HT1080 (cell line): ENCODE data around the gene TMBIM1. TPM values are rescaled to one million over a fixed set of nuclear protein-coding genes. Genes with fewer than 3 reads are reported as not detected.

Source experiments
- DNase-seq: peaks from one replicate; pipeline ENCODE4 v3.0.0-alpha.2; 2015; ENCODE audit warnings: low read depth
- total RNA-seq: library from RNA; depleted of rRNA; stranded (reverse); fragments of >200 nt; shearing (Covaris generic); gene quantifications from 2 replicates; pipeline ENCODE4 v1.2.3, GENCODE V29; 2014

TMBIM1 gene
- total RNA-seq, 1 experiment from 2014 or later: 93.7 TPM

DNA sequence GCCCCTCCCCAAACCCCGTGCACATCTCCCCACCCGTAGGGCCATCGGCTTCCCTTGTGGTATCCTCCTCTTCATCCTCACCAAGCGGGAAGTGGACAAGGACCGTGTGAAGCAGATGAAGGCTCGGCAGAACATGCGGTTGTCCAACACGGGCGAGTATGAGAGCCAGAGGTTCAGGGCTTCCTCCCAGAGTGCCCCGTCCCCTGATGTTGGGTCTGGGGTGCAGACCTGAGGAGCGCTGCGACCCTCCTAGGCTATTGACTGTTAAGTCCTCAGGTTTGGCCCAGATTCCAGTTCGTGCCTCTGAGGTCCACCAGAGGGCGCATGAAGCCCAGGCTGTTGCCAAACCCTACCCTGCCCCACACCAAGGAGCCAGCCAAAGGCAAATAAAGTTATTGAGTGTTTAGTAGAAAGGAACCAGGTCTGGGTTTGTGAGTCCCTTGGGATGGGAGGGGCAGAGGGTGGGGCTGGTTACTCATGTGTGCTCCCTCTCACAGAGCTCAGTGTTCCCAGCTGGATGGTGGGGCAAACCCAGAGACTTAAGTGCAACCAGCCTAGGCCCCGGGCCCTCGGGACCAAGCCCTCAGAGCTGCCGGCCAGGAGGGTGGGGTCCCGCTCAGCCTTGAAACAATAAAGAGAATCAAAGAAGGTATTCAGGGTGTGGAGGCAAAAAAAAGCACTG is 19.6 kb downstream of the TMBIM1 start:
- DNase-seq: peak; percentile 82

DNA sequence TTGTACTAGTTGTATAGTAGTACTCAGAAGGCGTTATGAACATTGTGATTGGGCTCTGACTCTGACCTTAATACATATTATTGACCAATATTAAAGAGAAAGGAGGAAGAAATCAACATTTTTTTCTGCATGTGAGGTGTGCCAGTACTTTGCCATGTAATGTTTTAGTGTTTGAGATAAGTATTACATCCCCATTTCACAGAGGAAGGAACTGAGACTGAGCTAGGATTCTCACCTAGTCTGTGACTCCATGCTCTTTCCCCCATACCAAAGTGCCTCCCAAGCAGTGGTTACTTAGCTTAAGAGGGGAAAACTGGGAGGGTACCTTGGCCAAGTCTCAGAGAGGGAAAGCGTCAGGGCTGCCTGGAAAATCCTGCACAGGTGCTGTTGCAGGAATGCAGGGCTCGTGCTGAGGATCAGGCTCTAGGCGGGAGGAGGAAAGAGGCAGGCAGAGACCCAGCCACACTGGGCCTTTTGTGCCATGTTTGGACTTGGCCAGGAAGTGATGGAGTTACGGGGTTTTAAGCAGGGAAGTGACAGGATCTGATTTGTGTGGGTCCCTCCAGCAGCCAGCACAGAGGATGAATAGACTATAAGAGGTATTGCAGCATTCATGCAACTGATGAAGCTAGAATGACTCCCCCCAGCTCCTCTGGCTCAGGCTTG is 20.3 kb downstream of the TMBIM1 start:
- DNase-seq: no peak

- no peak for DNase-seq
These were observed 20.9 kb downstream of the TMBIM1 start for GRCh38 chr2:218271487-218271797.

DNA sequence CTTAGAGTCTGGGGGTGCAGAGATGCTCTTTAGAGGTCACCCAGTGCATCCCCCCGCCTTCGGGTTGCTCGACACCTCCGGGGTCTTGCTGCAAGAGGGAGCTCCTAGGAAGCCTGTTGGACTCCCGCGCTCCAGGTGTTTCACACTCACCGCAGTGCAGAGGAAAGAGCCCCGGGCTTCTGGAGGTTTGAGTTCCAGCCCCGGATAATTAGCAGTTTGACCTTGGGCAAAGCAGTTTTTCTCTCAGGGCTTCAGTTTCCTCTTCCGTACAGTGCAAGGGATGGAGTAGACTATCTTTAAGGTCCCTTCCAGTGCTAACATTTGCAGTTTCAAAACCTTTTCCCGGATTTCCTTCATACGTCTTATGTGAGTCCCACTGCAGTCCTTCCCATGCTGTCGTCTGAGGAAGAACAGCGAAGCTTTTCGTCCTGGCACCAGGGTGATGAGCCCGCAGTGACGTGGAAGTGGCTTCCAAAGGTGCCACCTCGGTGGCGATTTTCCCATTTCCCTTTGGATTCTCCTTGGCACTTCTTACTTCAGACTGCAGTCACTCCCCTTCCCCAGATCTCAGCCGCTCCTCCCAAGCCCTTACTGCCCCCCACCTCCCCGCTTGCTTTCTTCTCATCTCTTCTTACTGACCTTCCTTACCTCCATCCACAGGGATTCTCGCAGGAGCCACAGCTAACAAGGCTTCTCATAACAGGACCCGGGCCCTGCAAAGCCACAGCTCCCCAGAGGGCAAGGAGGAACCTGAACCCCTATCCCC is 21.4 kb downstream of the TMBIM1 start:
- DNase-seq: no peak

- DNase-seq: peak; percentile 100
These were observed 22.2 kb downstream of the TMBIM1 start, which contains the start of the genes AAMP and PNKD for GRCh38 chr2:218269900-218270720. TSS of gene AAMP (minus strand) at chr2:218270137. CDS start at chr2:218270086, 51 bp downstream. TSS of gene PNKD (plus strand) at chr2:218270519. CDS start at chr2:218270536, 17 bp downstream.

- no peak for DNase-seq
These were observed 25.0 kb downstream of the TMBIM1 start for GRCh38 chr2:218267259-218267658.

- DNase-seq: no peak
These were observed 25.9 kb downstream of the TMBIM1 start for GRCh38 chr2:218266316-218266979.

DNA sequence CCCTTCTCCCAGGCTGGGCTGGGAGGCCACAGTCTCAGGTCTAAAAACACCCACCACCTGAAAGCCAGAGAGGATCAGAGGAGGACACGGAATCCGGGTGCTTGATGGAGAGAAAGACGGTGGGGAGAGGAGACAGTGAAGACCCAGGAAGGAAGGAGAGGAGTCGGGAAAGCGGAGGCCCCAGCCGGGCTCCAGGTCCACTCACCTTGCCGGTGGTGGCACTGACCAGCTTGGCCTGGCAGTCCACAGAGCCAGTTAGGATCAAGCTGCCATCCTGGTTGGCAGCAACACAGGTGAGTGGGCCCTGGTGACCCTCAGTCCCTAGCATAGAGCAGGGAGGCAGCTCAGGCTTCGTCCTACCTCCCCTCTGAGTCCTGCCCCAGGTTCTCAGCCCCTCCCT is 26.7 kb downstream of the TMBIM1 start:
- no peak for DNase-seq

- DNase-seq: no peak
These were observed 27.3 kb downstream of the TMBIM1 start for GRCh38 chr2:218264773-218265561.

GRCh38 chr2:218263817-218264641 is 28.3 kb downstream of the TMBIM1 start:
- DNase-seq: no peak

DNA sequence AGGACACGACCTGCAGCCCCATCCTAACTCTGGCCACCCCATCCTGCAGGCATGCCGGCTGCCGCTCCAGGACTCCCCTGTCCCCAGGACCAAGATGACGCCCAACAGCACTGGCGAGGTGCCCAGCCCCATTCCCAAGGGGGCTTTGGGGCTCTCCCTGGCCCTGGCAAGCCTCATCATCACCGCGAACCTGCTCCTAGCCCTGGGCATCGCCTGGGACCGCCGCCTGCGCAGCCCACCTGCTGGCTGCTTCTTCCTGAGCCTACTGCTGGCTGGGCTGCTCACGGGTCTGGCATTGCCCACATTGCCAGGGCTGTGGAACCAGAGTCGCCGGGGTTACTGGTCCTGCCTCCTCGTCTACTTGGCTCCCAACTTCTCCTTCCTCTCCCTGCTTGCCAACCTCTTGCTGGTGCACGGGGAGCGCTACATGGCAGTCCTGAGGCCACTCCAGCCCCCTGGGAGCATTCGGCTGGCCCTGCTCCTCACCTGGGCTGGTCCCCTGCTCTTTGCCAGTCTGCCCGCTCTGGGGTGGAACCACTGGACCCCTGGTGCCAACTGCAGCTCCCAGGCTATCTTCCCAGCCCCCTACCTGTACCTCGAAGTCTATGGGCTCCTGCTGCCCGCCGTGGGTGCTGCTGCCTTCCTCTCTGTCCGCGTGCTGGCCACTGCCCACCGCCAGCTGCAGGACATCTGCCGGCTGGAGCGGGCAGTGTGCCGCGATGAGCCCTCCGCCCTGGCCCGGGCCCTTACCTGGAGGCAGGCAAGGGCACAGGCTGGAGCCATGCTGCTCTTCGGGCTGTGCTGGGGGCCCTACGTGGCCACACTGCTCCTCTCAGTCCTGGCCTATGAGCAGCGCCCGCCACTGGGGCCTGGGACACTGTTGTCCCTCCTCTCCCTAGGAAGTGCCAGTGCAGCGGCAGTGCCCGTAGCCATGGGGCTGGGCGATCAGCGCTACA is 29.4 kb downstream of the TMBIM1 start:
- no peak for DNase-seq

GRCh38 chr2:218262237-218262600 is 30.1 kb downstream of the TMBIM1 start:
- DNase-seq: no peak

- no peak for DNase-seq
These were observed 30.7 kb downstream of the TMBIM1 start for GRCh38 chr2:218261423-218262236.

DNA sequence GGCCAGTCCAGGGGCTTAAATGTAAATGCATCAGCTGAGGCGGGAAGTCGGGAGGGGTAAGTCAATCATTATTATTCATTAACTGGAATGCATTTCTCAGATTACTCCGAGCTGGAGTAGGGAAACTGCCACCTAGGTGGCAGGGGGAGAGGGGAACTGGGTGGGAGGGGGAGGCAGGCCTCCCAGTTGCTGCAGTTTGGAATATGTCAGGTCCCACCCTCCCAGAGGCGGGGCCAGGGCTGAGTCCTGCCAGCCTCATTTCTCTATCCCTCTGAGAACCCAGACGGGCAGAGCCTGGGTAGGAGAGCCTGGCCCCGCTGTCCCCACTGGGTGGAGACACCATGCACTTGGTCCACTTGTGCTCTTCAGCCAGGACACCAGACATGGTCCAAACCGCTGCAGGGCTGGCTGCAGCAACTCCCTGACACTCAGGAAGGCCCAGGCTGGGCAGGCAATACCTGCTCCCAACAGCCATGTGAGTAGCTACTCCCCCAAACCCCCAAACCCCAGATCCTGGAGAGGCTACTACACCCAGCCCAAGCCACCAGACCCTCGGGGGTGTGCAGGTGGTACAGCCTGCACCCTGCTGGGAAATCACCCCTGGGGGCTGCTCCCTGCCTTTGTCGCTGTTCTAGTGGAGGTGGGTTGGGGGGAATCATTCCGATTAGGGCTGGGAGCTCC is 31.4 kb downstream of the TMBIM1 start, which contains the start of gene GPBAR1:
Gene GPBAR1 (plus strand): TSS at position 274 of the 681 bp plus-strand sequence. CDS start 1,710 bp downstream, outside the sequence.
- no peak for DNase-seq

DNA sequence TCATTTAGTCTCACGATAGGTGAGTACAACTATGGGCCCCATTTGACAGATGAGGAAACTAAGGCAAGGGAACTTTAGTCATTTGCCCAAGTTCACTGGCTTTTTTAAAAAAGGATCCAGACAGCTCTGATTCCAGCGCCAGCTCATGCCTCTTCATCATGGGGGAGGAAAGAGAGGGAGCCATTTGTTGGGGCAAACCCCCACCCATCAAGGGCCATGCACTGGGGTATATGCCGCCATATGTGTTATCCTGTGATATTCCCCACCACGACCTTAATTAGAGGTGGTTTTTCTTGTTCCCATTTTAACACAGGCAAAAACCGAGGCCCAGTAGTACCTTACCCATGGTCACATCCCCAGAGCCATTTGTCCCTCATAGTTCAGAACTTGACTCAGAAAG is 32.1 kb downstream of the TMBIM1 start:
- DNase-seq: no peak
